Endothelial cell (in vitro differentiated cells): ENCODE data around the gene ZNHIT1. TPM values are rescaled to one million over a fixed set of nuclear protein-coding genes. Genes with fewer than 3 reads are reported as not detected.

Source experiments
- DNase-seq: peaks from one replicate; pipeline ENCODE4 v3.0.0; 2021; ENCODE audit warnings: low spot score
- H3K27ac Mint-ChIP-seq: one replicate; pipeline ENCODE4 v1.8.0; 2021; ENCODE audit warnings: mixed read lengths, inconsistent platforms; ENCODE audit not compliant: unreplicated experiment
- H3K27me3 Mint-ChIP-seq: one replicate; pipeline ENCODE4 v1.8.0; 2021; ENCODE audit warnings: mild to moderate bottlenecking, moderate library complexity, mixed read lengths, inconsistent platforms; ENCODE audit not compliant: unreplicated experiment
- H3K36me3 Mint-ChIP-seq: one replicate; pipeline ENCODE4 v1.8.0; 2021; ENCODE audit warnings: mild to moderate bottlenecking, low read depth, mixed read lengths, inconsistent platforms; ENCODE audit not compliant: unreplicated experiment
- H3K4me1 Mint-ChIP-seq: one replicate; pipeline ENCODE4 v1.8.0; 2021; ENCODE audit warnings: mild to moderate bottlenecking, mixed read lengths, inconsistent platforms; ENCODE audit not compliant: unreplicated experiment
- H3K4me3 Mint-ChIP-seq: one replicate; pipeline ENCODE4 v1.8.0; 2021; ENCODE audit warnings: mild to moderate bottlenecking, mixed read lengths, inconsistent platforms; ENCODE audit not compliant: unreplicated experiment
- H3K9me3 Mint-ChIP-seq: one replicate; pipeline ENCODE4 v1.8.0; 2021; ENCODE audit warnings: mixed read lengths, inconsistent platforms; ENCODE audit not compliant: unreplicated experiment
- total RNA-seq: library from RNA; stranded (reverse); fragmentation: NEBNext Ultra II Directional; extraction: Animal tissue kit (Norgen Biotek cat#: 25700); gene quantifications from one replicate; pipeline ENCODE4 v1.2.1, GENCODE V29; 2021; ENCODE audit not compliant: unreplicated experiment
- TF ChIP-seq, protein P1 (sequence below): fragments of 200-600 bp; sonication (generic); IDR thresholded peaks from one replicate; pipeline ENCODE4 v1.5.0; 2021; ENCODE audit warnings: antibody characterized with exemption; ENCODE audit not compliant: unreplicated experiment

ZNHIT1 gene
- total RNA-seq, 1 donor from 2014 or later, result 71.5 TPM

DNA sequence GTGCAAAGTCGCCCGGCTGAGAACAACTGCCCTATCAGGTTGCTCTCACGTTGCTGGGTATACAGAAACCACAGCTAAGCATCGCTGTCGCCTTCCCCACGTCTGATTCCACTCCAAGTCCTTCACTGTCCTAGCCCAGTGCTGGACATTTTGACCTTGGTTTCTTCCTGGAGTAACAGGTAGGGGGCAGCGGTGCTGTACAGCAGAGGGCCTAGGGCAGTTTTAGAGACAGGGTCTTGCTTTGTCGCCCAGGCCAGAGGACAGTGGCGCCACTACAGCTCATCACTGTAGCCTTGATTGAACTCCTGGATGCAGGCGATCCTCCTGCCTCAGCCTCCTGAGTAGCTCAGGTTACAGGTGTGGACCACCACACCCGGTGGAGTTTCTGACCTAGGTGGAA is 17.1 kb downstream of the ZNHIT1 start:
- no peaks in the 10 kb centered on the region for H3K9me3 Mint-ChIP-seq
- peaks cover 7% of the 10 kb centered on the region for H3K27me3 Mint-ChIP-seq
- TF ChIP-seq, protein P1, sequence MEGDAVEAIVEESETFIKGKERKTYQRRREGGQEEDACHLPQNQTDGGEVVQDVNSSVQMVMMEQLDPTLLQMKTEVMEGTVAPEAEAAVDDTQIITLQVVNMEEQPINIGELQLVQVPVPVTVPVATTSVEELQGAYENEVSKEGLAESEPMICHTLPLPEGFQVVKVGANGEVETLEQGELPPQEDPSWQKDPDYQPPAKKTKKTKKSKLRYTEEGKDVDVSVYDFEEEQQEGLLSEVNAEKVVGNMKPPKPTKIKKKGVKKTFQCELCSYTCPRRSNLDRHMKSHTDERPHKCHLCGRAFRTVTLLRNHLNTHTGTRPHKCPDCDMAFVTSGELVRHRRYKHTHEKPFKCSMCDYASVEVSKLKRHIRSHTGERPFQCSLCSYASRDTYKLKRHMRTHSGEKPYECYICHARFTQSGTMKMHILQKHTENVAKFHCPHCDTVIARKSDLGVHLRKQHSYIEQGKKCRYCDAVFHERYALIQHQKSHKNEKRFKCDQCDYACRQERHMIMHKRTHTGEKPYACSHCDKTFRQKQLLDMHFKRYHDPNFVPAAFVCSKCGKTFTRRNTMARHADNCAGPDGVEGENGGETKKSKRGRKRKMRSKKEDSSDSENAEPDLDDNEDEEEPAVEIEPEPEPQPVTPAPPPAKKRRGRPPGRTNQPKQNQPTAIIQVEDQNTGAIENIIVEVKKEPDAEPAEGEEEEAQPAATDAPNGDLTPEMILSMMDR, result peak; percentile 27
- H3K4me1 Mint-ChIP-seq, result peaks cover 24% of the 10 kb centered on the region
- H3K36me3 Mint-ChIP-seq, result no peaks in the 10 kb centered on the region
- H3K27ac Mint-ChIP-seq, result no peak overlapping the region
- DNase-seq, result peak; percentile 52
- no peak overlapping the region for H3K4me3 Mint-ChIP-seq

DNA sequence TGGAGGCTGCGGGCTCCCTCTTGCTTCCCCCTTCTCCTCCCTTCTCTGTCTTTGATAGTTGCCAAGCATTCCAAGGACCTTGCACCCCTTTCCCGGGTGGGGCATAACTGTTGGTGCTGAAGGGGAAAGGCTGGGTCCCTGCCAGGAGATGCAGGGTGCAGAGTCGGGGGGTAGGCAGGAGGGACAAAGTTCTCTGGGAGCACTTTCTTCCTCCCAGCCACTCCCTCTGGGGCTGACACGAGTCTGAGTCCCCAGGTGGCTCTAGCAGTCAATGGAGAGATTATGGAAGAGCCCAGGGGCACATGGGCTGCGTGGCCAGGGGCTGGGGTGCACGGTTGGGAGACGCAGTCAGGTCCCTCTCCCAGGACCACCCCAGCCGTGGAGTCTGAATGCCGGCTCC is 17.6 kb downstream of the ZNHIT1 start:
- peaks cover 7% of the 10 kb centered on the region for H3K27me3 Mint-ChIP-seq
- no peak overlapping the region for H3K27ac Mint-ChIP-seq
- peaks cover 22% of the 10 kb centered on the region for H3K4me1 Mint-ChIP-seq
- H3K9me3 Mint-ChIP-seq, result no peaks in the 10 kb centered on the region
- H3K36me3 Mint-ChIP-seq, result no peaks in the 10 kb centered on the region
- no peak for DNase-seq
- no peak overlapping the region for H3K4me3 Mint-ChIP-seq
- TF ChIP-seq, protein P1, result no peak

DNA sequence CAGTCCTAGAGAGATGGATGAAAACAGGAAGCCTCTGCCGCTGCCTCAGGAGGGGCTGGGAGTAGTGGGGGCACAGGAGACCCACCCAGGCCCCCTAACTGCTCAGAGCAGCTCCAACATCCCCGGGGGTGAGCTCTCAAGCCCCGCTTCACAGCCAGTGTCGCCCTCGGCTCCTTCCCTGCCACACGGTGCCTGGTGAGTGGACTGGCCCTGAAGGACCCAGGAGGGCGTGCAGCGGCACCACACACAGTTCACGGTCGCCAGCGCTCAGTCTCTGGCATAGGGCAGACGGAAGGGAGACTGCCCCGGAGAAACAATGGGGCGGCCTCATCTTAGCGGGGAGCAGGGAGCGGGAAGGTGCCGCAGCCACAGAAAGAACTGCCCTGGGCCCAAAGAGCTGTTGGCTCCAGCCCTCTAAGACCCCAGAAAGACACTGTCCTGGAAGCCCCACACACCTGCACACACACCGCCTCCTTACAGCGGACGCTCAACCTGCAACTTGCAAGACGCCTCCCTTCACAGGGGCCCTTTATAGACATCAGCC is 18.4 kb downstream of the ZNHIT1 start:
- no peaks in the 10 kb centered on the region for H3K9me3 Mint-ChIP-seq
- H3K4me3 Mint-ChIP-seq, result no peak overlapping the region
- peaks cover 4% of the 10 kb centered on the region for H3K27me3 Mint-ChIP-seq
- DNase-seq, result no peak
- peaks cover 19% of the 10 kb centered on the region for H3K4me1 Mint-ChIP-seq
- no peak overlapping the region for H3K27ac Mint-ChIP-seq
- TF ChIP-seq, protein P1, result no peak
- peaks cover 2% of the 10 kb centered on the region for H3K36me3 Mint-ChIP-seq

DNA sequence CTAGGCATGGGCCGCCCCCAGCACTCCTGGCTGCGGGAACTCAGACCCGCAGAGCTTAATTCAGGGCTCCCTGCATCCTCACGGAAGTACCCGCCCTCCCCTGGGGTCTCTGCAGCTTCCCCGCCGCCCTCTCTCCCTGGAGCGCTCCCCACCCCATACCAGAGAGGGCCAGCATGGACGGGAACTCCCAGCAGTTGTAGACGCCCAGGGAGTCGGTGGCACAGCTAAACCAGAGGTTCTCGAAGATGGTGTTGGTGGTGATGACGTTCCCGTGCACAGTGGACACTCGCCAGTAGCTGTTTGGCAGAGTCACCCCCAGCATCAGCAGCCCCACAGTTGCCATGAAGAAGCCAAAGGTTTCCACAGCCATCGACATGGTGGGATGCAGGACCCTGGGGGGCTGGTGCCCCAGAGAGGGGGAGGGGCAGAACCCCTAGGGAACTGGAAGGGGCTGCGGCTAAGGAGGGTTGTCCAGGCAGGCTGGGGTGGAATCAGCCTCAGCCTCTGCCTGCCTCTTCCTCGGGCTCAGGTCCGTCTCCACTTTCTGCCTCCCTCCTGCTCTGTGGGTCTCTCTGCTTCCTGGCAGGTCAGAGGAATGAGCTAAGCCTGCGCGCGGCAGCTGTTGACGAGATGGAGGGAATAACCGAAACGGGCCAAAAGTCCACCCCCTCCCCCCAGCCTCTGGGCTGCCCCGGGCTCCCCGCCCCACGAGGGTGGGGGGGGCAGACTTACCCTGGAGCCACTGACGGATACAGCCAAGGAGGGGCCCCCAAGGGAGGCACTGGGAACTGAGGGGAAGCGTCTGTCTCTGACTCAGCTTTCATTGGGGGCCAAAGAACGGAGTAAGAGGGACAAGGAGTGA is 19.5 kb downstream of the ZNHIT1 start, which contains the start of gene CLDN15:
TSS of gene CLDN15 (minus strand) at position 597 of the 862 bp plus-strand sequence. CDS start at position 376, 221 bp downstream.
- H3K9me3 Mint-ChIP-seq, result no peaks in the 10 kb centered on the region
- peaks cover 4% of the 10 kb centered on the region for H3K36me3 Mint-ChIP-seq
- no peak within 1 kb of the TSS for H3K27ac Mint-ChIP-seq
- no peak for DNase-seq
- peaks cover 14% of the 10 kb centered on the region for H3K4me1 Mint-ChIP-seq
- TF ChIP-seq, protein P1, result no peak
- peaks cover 4% of the 10 kb centered on the region for H3K27me3 Mint-ChIP-seq
- H3K4me3 Mint-ChIP-seq, result no peak within 1 kb of the TSS
